DOHH2 (cell line): ENCODE results near the gene SEMA6A.
A peak's percentile ranks its signal among the peaks of the same experiment; 100 is the strongest.

Source experiments
- H3F3A ChIP-seq: fragments of 200-600 bp; sonication (generic), shearing (Covaris generic); 2 replicates; pipeline ENCODE4 v1.6.0; 2016; ENCODE audit warnings: antibody characterized with exemption, mild to moderate bottlenecking; ENCODE audit not compliant: control insufficient read depth, insufficient read depth
- H3K27ac ChIP-seq: fragments of 200-600 bp; sonication (generic); 2 replicates; pipeline ENCODE4 v1.5.1; 2014; ENCODE audit warnings: low read depth, mild to moderate bottlenecking, low read length, moderate library complexity
- H3K27me3 ChIP-seq: fragments of 200-600 bp; sonication (generic); 2 replicates; pipeline ENCODE4 v1.6.1; 2014; ENCODE audit warnings: mild to moderate bottlenecking, low read length, mixed read lengths; ENCODE audit not compliant: control insufficient read depth
- H3K36me3 ChIP-seq: fragments of 200-600 bp; sonication (generic); 2 replicates; pipeline ENCODE4 v1.6.1; 2014; ENCODE audit warnings: mild to moderate bottlenecking, low read length, moderate library complexity, mixed read lengths; ENCODE audit not compliant: control insufficient read depth
- H3K4me1 ChIP-seq: fragments of 200-600 bp; sonication (generic); 2 replicates; pipeline ENCODE4 v1.6.1; 2014; ENCODE audit warnings: mild to moderate bottlenecking, low read length, mixed read lengths; ENCODE audit not compliant: control insufficient read depth
- H3K4me2 ChIP-seq: fragments of 200-600 bp; sonication (generic); 2 replicates; pipeline ENCODE4 v1.6.0; 2014; ENCODE audit warnings: mild to moderate bottlenecking, low read length, moderate library complexity
- H3K4me3 ChIP-seq: fragments of 200-600 bp; sonication (generic); 2 replicates; pipeline ENCODE4 v1.5.1; 2014; ENCODE audit warnings: mild to moderate bottlenecking, low read length, mixed read lengths
- H3K79me2 ChIP-seq: fragments of 200-600 bp; sonication (generic); 2 replicates; pipeline ENCODE4 v1.6.1; 2014; ENCODE audit warnings: mild to moderate bottlenecking, low read length, mixed read lengths; ENCODE audit not compliant: control insufficient read depth
- H3K9me2 ChIP-seq: fragments of 200-600 bp; sonication (generic); replicated peaks from 2 replicates; pipeline ENCODE4 v1.6.1; 2014; ENCODE audit warnings: mild to moderate bottlenecking, low read length, mixed read lengths; ENCODE audit not compliant: control insufficient read depth
- H3K9me3 ChIP-seq: fragments of 200-600 bp; sonication (generic); 2 replicates; pipeline ENCODE4 v1.6.1; 2014; ENCODE audit warnings: antibody characterized with exemption, low read length, mixed read lengths; ENCODE audit not compliant: control insufficient read depth, insufficient read depth
- H4K20me1 ChIP-seq: fragments of 200-600 bp; sonication (generic); 2 replicates; pipeline ENCODE4 v1.6.0; 2014; ENCODE audit warnings: low read depth, mild to moderate bottlenecking, antibody characterized with exemption, low read length, moderate library complexity; ENCODE audit not compliant: control insufficient read depth, insufficient read depth
- CTCF ChIP-seq: fragments of 200-600 bp; sonication (generic); IDR thresholded peaks from one replicate; pipeline ENCODE4 v1.5.1; 2014; ENCODE audit warnings: antibody characterized with exemption, mild to moderate bottlenecking, low read depth, low read length; ENCODE audit not compliant: poor library complexity, severe bottlenecking
- EZH2phosphoT487 ChIP-seq: fragments of 200-600 bp; sonication (generic); IDR thresholded peaks from 2 replicates; pipeline ENCODE4 v1.6.1; 2017; ENCODE audit warnings: borderline replicate concordance, mild to moderate bottlenecking, antibody characterized with exemption, low read length, moderate library complexity, mixed read lengths

SEMA6A gene

GRCh38 chr5:116574367-116575325 lies at the start of gene SEMA6A:
SEMA6A (minus strand) TSS chr5:116574823; CDS start chr5:116504944, 69,879 bp downstream.
- Histone ChIP-seq H3K9me3 (no peaks in the 10 kb centered on the region), H3K79me2 (no peaks in the 10 kb centered on the region), H3K4me2 (peak within 1 kb of the TSS; percentile 92), H3F3A (no peaks in the 10 kb centered on the region), H3K9me2 (no peaks in the 10 kb centered on the region), H3K36me3 (no peaks in the 10 kb centered on the region), H3K4me3 (peak within 1 kb of the TSS; percentile 75), H4K20me1 (no peaks in the 10 kb centered on the region), H3K27ac (no peak within 1 kb of the TSS), H3K27me3 (peaks cover 38% of the 10 kb centered on the region), H3K4me1 (peaks cover 28% of the 10 kb centered on the region)
- no peak for TF ChIP-seq CTCF
- TF ChIP-seq EZH2phosphoT487 = 0 out of 2 replicates have a peak, but pooled peaks have one; percentile 59

- Histone ChIP-seq H3K9me2 (no peaks in the 10 kb centered on the region), H3F3A (no peaks in the 10 kb centered on the region), H3K27me3 (no peaks in the 10 kb centered on the region), H3K4me1 (no peaks in the 10 kb centered on the region), H3K27ac (no peak overlapping the region), H3K79me2 (no peaks in the 10 kb centered on the region), H3K9me3 (no peaks in the 10 kb centered on the region), H3K36me3 (no peaks in the 10 kb centered on the region), H4K20me1 (no peaks in the 10 kb centered on the region), H3K4me3 (no peak overlapping the region), H3K4me2 (no peak overlapping the region)
- TF ChIP-seq CTCF (no peak), EZH2phosphoT487 (no peak)
Measured at GRCh38 chr5:116622375-116623050, 47.9 kb upstream of the SEMA6A start.

GRCh38 chr5:116621599-116621998 lies 47.0 kb upstream of the SEMA6A start:
- H3K4me2 ChIP-seq = no peak overlapping the region
- H3K4me1 ChIP-seq = no peaks in the 10 kb centered on the region
- no peaks in the 10 kb centered on the region for H3K27me3 ChIP-seq
- no peaks in the 10 kb centered on the region for H3K9me2 ChIP-seq
- no peaks in the 10 kb centered on the region for H3K9me3 ChIP-seq
- no peaks in the 10 kb centered on the region for H3F3A ChIP-seq
- no peak overlapping the region for H3K27ac ChIP-seq
- no peak for TF ChIP-seq EZH2phosphoT487
- TF ChIP-seq CTCF = no peak
- no peak overlapping the region for H3K4me3 ChIP-seq
- no peaks in the 10 kb centered on the region for H3K79me2 ChIP-seq
- H4K20me1 ChIP-seq = no peaks in the 10 kb centered on the region
- no peaks in the 10 kb centered on the region for H3K36me3 ChIP-seq
